HG03571 (cell line): ENCODE data around the gene DMGDH.
"Not testable (repeated sequence)": the region's sequence is repeated elsewhere in the genome, so short reads cannot be mapped to it uniquely, and the experiment has no call there.

Experiments used
- ATAC-seq: cut with Tn5 transposase; IDR thresholded peaks from one replicate; pipeline ENCODE4 v1.9.1; 2021; ENCODE audit not compliant: unreplicated experiment

The DMGDH gene

GRCh38 chr5:79014631-79015030 lies 54.8 kb downstream of the DMGDH start:
- no peak for ATAC-seq

GRCh38 chr5:79011869-79012268 lies 57.6 kb downstream of the DMGDH start:
- ATAC-seq: no peak

GRCh38 chr5:79011219-79011836 lies 58.1 kb downstream of the DMGDH start:
- ATAC-seq: no peak

GRCh38 chr5:79008362-79008761 lies 61.1 kb downstream of the DMGDH start:
- ATAC-seq: no peak

GRCh38 chr5:79007872-79008271 lies 61.6 kb downstream of the DMGDH start:
- no peak for ATAC-seq

GRCh38 chr5:79005936-79006631 lies 63.4 kb downstream of the DMGDH start:
- no peak for ATAC-seq

- ATAC-seq: no peak
These were observed 64.3 kb downstream of the DMGDH start for GRCh38 chr5:79005151-79005550.

GRCh38 chr5:79002374-79002773 lies 67.1 kb downstream of the DMGDH start:
- no peak for ATAC-seq

- ATAC-seq: no peak
These were observed 68.0 kb downstream of the DMGDH start for GRCh38 chr5:79001471-79001870.

GRCh38 chr5:78997090-78997489 lies 72.4 kb downstream of the DMGDH start:
- ATAC-seq: no peak

- no peak for ATAC-seq
These were observed 73.9 kb downstream of the DMGDH start for GRCh38 chr5:78995521-78996007.

GRCh38 chr5:78993165-78993564 lies 76.3 kb downstream of the DMGDH start:
- no peak for ATAC-seq

- ATAC-seq: no peak
These were observed 77.3 kb downstream of the DMGDH start for GRCh38 chr5:78992146-78992545.

GRCh38 chr5:78989080-78989479 lies 80.4 kb downstream of the DMGDH start:
- ATAC-seq: no peak

- ATAC-seq: peak; percentile 50
These were observed 83.7 kb downstream of the DMGDH start for GRCh38 chr5:78985725-78986223.

GRCh38 chr5:78985116-78985724 lies 84.3 kb downstream of the DMGDH start, which contains the start of gene ARSB:
TSS of gene ARSB (minus strand) at chr5:78985310. CDS start at chr5:78985248, 62 bp downstream.
- ATAC-seq: peak; percentile 35

- ATAC-seq: peak; percentile 46
These were observed 84.9 kb downstream of the DMGDH start for GRCh38 chr5:78984439-78985115.

GRCh38 chr5:78983601-78984438 lies 85.7 kb downstream of the DMGDH start:
- peak; percentile 4 for ATAC-seq

- not testable (repeated sequence) for ATAC-seq
These were observed 86.3 kb downstream of the DMGDH start for GRCh38 chr5:78983194-78983593.

GRCh38 chr5:78979909-78980308 lies 89.6 kb downstream of the DMGDH start:
- ATAC-seq: no peak
